Stimulated activated CD4-positive, alpha-beta T cell treated with anti-CD3 and anti-CD28 coated beads, Interleukin-1b, Interleukin-23, amount 100 ng/mL, for 4 hours (primary cell): Measurements from ENCODE around the gene FRY.

Experiments used
- DNase-seq, 2 donors: peaks; one replicate each; pipeline ENCODE4 v3.0.0-alpha.2; 2020; ENCODE audit warnings: low read depth in 2 of 2

FRY gene

DNA sequence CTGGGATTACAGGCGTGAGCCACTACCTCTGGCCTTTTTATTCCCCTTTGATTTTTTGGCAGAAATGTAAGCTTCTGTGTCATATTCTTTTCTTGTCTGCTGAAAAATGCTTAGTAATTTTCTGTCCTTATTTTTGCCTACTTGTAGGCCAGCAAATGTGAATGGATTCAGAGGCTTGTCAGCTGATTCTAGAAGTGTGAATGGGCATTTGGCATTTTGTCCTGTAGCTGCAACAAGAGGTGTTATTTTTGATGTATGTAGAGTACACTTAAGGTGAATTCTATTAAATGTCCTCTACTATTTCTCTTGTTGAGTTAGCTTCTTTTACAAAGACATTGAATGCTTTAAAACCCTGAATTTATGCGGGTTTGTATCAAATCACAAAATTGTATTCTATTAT, 50.0 kb downstream of the FRY start:
- DNase-seq = no peak

DNA sequence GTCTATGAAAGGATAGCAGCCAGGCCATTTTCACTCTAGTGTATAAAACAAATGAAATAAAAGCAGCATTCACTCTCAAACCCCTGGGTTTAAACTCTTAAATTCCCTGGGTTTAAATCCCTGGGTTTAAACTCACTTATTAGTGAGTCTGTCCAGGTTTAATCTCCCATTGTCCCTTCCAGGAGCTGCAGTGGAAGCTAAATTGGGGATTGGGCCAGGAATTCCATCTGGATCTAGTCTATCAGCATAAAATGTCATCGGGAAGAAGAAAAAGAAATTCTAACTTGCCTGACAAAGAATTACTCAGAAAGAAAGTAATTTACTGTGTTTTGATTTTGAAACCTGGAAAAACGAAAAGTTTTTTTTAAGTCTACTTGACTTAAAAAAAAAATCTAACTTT, 54.8 kb downstream of the FRY start:
- DNase-seq = no peak

DNA sequence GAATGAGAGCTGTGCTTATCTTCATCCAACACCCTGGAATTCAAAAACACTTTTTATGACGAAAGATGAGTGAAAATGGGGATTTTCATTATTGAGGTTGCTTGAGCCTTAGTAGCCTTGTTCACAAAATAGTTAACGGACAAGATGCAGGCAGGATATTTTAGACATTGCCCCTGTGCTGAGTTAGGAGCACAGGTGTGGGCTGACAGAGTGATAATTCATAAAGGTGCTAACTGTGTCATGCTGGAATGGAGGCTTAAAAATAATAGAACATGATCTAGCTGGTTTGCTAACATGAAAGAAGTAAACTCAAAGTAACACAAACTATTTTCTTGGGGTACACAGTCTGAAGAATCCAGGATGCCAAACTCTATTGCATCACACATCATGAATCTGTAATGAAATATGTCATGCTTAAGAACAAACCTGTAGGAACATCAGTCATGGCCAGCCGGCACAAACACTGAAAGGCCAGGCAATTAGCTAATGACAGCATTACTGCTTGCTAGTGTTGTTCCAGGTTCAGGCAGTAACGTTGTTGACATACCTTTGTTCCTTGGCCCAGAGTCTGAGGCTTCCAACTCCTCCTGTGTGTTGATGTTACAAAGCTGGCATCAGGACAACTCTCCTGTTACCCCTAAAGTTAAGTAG, 55.3 kb downstream of the FRY start:
- no peak for DNase-seq

DNA sequence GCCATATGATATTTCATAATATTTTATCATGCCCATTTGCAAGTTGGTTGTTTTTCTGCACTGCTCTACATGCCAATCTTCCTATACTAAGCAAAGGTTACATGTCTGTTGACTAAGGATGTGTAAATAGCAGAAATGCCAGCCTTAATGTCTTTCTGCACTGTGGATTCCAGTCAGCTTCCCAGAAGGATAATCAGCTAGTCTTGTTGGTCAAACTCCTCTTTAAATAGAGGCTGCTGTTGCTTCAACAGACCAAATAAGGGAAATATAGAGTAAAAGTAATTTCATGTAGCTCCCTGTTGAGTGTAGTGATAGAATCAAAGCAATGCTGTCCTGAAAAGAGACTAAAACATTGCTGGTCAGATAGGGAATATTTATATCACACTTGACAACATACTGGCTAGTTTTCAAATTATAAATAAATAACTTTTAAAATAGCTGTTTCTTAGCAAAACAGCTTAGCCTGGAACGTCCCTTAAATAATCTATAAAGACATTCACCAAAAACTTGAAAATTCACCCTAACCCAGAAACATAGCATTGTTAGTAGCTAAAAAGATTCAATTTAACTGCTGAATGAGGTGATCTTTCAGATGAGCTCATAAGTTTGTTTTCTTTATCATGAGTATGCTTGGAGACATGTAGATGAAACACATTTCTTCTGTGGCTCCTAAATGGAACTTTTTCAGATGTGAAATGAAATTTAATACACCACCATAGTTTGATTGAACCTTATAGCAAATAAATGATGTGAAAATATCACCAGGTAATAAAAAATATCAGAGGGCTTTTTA, 56.6 kb downstream of the FRY start:
- no peak for DNase-seq

DNA sequence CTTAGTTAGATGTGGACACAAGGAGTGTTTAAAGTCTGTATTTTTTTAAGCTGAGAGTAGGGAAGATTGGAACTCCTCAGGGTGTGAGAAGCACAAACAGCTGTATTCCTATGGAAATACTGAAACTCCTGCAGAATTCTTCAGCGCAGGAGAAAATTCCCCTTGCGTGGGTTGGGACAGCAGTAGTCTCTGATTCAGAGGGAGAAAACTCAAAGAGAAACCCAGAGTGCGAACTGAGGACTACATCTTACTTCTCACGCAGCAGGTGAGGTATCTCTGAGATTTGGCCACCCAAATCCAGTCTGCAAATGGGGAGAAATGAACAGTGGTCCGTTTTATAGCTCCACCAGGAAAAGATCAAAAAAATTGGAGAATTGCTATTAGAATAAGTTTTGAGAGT, 60.9 kb downstream of the FRY start:
- no peak for DNase-seq

DNA sequence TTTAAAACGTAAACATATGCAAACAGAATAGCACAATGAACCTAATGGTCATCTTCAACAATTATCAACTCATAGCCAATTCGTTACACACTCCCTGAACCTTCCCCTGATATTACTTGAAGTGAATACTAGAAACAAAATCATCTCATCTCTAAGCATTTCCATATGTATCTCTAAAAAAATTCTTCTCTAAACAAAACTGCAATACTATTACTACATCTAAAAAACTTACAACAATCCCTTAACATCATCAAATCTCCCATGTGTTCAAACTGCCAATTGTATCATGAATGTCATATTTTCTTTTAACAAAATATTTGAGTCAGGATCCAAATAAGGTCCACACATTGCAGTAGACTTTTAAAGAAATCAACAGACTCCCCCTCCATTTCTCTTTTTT, 61.4 kb downstream of the FRY start:
- DNase-seq = no peak

DNA sequence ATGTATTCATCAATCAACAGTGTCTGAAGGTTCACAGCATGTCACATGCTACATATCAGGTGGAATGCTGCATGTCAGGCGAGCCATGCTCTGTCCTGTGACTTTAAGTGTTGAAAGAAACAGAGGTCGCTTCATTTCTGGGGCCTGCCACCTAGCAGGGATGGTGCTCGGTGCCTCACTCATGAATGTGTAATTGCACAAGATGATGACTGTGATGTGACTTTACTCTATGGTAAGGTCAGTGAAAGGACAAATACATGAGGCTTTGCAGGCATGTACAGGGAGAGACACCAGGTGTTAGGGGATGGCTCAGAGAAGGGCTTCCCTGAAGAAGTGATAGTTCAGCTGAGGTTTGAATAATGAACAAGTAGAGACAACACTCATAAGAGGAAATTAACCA, 66.7 kb downstream of the FRY start:
- no peak for DNase-seq

DNA sequence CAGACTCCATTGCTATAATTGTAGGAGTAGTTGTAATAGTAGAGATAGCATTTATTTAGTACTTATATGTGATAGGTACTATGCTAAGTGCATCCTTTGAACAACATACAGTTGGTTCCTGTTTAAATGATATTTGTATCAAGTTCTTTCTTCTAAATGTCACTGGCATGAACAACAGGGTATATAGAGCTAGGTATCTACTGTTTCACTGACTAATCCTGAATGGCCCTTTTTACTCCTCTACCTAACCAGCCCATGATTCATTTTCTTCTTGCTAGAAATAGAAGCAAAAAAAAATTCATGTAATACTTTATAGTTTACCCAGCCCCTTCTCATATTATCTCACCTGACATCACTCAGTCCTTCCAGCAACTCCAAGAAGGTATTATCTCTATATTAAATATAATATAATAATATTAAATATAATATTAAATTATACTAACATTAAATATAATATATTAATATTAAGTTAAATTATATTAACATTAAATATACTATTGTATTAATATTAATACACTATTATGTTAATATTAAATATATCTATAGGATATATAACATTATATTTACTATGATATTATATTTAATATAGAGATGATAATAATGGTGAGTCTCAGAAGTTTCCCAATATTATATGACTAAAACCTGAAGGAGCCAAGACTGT, 74.2 kb downstream of the FRY start:
- DNase-seq = no peak

DNA sequence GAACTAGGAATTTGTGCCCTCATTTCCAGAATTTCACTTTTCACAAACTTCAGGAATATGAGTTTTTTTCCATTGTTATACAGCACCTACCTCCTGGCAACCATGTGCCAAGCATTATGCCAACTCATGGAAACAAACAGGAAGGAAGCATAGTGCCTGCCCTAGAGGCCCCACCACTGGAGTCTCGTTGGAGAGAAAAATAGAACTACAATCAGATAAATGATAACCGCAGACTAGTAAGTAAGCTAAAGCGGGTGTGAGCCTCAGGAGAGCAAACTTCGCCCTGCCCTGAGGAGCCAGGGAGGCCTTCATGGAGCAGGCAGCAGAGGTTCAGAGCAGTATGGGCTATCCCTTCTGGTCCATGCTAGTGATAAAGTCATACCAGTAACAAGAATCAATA, 75.9 kb downstream of the FRY start:
- no peak for DNase-seq

DNA sequence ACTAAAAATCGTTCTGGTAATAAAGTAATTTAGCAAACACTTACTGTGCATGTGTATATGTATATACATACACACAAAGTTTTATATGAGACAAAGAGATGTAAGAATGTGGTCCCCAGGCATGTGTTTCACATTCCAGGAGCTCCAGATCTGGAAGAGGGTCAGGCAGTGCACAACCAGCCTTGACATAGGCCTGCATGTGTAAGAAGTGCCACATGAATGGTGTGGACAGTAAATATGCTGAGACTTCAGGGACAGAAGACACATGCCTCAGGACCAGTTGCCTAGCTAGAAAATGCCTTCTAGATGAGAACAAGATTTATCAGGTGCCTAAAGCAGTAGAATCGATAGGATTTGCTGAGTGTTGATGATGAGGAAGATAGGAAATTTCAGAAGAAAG, 76.4 kb downstream of the FRY start:
- DNase-seq = no peak

DNA sequence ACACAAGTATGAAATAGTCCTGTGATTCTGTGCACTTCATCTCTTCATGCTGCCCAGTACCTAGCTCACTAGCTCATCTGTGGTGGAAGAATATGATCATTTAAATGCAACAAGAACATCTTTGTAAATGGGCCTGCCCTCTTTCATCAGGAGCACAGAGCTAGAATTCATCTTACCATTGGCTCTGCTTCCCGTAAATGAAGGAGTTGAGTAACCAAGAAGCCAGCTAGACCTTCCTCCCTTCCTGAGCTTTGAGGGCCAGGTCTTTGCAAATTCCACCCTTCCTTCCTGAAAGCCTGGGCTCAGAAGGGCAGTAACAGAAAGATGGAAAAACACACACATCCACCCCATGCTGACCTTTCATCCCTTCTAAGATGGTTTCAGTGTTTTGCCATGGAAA, 82.0 kb downstream of the FRY start:
- no peak for DNase-seq

DNA sequence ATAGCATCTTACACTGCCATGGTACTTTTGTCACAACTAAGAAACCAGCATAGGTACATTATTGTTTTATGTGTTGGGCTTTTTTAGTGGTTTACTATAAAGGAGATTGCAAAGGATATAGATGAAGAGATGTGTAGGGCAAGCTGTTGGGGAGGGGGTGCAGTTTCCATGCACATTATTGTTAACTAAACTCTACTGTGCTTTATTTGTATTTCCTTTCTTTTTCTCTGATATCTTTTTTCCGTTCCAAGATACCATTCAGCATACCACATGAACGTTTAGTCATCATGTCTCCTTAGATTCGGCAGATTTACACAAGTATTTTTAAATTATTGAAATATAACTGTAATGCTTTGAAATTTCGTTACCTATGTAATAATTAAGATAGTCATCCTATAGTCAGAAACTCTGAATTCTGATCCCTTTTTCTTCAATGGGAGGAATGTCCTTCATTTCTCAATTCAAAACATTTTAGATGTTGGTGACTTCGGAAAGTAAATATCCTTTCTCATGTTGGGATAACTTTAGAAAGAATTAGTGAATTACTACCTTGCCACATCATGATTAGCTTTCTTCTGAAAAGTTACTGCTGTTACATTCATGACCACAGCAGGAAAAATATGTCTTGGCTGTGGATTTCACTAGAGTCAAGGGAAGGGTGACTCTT, 82.8 kb downstream of the FRY start:
- no peak for DNase-seq

DNA sequence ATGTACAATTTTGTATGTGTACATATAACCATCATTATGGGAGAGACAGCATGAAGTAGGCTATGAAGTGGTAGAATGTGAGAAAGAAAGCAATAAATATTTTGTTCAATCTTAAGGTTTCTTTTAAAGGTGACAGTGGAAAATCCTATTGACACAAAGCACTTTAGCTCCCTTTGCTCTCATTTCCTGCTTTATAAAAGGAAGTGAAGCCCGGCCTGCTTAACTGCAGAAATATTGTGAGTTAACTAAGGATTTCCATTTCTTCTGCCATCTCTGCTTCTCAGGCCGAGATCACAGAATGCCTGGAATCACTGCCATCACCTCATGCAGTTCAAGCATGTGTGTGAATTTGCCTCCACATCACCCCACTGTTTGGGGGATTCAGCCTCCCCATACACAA, 83.5 kb downstream of the FRY start:
- DNase-seq = no peak

DNA sequence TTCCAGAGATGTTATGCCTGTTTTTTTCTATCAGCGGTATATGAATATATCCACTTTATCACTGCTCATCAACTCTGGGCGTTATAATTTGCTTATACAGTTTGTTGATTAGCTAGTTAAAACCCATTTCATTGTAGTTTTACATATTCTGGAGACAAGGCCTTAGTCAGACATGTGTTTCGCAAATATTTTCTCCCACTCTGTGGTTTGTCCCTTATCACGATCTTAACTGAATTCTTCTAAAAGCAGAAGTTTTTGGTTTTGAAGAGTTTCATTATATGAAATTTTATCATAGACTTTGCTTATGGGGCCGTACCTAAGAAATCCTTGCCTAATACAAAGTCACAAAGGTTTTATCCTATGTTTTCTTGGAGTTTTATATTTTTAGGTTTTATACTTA, 84.6 kb downstream of the FRY start:
- no peak for DNase-seq

DNA sequence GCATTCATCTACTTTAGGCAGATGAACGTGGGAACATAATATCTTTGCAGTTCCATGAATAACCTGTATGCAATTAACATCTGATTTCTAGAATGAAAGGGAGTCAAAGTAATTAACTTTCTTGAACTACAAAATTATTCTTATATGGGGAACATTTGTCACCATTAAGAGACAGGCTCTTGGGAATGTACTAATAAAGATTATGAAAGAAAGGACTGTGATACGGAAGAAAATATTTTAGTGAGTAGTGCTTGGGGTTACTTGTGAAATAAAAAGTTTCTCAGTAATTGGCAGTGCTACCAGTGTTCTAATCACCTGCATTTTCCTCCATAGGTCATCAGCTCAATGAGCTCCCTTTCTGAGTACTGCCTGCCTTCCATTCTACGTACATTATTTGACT, 85.4 kb downstream of the FRY start:
- DNase-seq = no peak

DNA sequence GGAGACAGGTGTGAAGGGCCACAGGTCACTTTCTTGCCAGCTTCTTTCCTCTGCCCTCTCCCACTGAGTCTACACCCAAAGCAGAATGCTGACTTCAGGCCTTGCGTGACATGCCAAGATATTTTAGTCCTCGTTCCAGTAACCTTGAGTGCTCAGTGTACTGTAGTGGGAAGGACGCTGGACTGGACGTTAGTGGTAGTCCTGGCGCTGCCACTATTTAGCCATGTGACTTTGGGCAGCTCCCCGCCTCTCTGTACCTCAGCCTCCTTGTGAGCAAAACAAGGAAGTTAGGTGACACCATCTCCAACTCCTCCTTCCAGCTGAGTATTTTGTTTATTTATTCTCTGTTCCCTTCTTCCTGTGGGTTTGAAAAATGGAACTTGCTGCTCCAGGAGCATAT, 86.1 kb downstream of the FRY start:
- no peak for DNase-seq

DNA sequence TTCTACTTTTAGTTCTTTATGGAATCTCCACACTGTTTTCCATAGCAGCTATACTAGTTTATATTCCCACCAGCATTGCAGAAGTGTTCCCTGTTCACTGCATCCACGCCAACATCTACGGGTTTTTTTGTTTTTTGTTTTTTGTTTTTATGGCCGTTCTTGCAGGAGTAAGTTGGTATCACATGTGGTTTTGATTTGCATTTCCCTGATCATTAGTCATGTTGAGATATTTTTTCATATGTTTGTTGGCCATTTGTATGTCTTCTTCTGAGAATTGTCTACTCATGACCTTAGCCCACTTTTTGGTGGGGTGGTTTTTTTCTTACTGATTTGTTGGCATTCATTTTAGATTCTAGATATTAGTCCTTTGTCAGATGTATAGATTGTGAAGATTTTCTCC, 89.7 kb downstream of the FRY start:
- no peak for DNase-seq

DNA sequence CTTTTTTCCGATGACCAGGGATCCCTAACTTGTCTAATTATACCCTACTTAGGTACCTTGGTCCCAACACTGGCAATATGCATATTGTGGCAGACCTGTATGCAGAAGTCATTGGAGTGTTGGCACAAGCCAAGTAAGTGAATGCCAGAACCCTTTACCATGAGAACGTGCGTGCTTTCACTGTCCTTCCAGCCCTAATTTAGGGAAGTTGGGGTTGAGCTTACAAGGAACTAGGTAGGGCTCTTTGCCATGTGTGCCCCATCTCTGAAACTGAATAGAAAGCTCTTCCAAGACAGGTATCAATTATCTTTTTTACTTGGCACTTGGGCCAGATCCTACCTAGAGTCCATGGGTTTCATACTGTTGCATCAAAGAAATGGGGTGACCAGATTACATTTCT, 93.2 kb downstream of the FRY start:
- no peak for DNase-seq

DNA sequence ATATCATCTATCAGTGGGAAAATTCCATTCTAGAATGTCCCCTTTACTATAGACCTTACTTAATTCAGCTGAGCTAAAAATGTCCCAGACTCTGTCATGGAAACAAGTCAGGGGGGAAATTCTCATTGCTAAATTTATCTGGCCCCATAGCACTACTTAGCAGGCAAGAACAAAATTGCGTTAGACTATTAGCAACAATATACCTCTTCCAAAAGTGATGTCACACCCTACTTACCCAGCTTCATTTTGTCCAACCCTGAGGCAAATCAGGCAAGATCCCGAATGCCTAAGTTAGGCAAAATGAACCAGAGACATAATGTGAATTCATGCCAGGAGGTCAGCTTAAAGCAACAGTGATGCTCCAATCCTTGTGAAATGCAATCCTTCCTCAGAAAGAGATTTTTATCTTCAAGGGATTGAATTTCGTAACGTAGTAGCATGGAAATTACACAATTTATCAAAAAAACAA, 93.7 kb downstream of the FRY start:
- no peak for DNase-seq

DNA sequence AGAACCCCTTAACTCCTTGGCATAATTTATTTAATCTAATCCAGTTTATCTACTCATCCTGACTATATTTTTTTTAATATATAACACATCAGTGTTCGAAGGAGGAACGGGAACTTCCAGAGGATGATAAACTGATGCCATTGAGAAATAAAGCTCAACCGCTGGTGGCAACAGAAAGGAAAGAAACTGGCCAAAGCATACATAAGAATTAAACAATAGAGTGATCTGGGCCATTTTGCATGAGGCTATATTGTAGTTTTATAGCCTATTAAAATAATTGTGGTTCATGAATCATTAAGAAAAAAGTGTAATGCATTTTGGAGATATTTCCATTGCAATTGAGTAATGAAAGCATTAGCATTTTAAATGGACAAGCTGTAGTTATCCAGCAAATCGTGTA, 94.2 kb downstream of the FRY start:
- no peak for DNase-seq

DNA sequence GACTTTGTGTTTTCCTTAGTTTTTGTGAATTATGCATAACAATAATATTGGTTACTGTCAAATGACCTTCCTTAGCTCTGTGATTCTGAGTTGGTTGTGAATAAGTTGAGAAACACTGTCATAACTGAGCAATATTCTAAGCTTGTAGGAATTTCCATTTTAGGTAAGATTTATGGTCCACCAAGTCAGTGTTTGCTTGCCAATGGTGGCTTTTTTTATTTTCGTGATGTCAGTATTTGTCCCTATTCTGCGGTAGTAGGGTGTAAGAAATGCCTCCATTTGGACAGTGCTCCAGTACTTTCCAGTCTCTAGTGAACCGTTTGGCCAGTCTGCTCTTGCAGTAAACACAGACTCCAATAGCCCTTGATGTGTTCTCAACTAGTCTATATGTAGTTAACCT, 94.7 kb downstream of the FRY start:
- DNase-seq = no peak

DNA sequence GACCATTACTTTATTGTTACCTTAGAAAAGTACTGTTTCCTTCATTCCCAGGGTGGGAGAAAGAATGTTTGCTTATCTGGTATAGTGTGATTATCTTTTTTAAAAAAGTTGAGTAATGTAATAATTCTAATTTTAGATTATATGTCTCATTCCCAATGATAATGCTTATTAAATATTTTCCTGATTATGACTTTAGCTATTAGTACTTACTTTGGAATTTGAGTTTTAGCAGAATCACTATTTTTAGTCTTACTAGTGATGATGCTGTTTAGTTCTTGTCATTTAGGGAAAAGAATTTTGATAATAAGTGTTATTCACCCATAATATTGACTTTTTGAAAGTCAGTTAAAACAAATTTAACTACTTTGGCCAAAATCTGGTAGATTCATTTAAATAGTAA, 95.2 kb downstream of the FRY start:
- DNase-seq = no peak

DNA sequence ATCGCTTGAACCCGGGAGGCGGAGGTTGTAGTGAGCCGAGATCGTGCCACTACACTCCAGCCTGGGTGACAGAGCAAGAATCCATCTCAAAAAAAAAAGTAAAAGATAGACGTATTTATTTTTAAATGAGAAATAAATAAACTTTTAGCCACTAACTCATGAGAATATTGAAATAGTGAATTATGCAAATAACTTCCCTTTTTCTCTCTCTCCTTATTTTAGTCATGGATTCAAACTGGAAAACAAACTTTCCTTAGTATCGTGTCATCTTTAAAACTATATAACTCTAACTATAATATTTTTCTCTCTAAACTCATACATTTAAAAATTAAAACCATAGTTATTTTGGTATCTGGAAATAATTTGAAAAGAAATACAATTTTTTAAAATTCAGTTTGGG, 96.1 kb downstream of the FRY start:
- no peak for DNase-seq
